Fibroblast of villous mesenchyme (primary cell): Measurements from ENCODE around the gene C1orf53. TPM values are rescaled to one million over a fixed set of nuclear protein-coding genes. Genes with fewer than 3 reads are reported as not detected.

ENCODE experiments used
- DNase-seq: peaks from one replicate; pipeline ENCODE4 v3.0.0-alpha.2; 2010; ENCODE audit warnings: low read depth
- H3K4me3 ChIP-seq: 2 replicates; pipeline ENCODE4 v1.5.1; 2011; ENCODE audit warnings: low read depth, mild to moderate bottlenecking, low read length
- total RNA-seq: library from RNA; depleted of rRNA; stranded (reverse); fragments of >200 nt; gene quantifications from 2 replicates; pipeline ENCODE4 v1.2.3, GENCODE V29; 2012
- TF ChIP-seq, protein P1 (sequence below): IDR thresholded peaks from 2 replicates; pipeline ENCODE4 v1.5.1; 2012; ENCODE audit warnings: low read depth, mild to moderate bottlenecking, low read length; ENCODE audit not compliant: insufficient read depth

The C1orf53 gene
- total RNA-seq, 1 donor = 5.6 TPM

DNA sequence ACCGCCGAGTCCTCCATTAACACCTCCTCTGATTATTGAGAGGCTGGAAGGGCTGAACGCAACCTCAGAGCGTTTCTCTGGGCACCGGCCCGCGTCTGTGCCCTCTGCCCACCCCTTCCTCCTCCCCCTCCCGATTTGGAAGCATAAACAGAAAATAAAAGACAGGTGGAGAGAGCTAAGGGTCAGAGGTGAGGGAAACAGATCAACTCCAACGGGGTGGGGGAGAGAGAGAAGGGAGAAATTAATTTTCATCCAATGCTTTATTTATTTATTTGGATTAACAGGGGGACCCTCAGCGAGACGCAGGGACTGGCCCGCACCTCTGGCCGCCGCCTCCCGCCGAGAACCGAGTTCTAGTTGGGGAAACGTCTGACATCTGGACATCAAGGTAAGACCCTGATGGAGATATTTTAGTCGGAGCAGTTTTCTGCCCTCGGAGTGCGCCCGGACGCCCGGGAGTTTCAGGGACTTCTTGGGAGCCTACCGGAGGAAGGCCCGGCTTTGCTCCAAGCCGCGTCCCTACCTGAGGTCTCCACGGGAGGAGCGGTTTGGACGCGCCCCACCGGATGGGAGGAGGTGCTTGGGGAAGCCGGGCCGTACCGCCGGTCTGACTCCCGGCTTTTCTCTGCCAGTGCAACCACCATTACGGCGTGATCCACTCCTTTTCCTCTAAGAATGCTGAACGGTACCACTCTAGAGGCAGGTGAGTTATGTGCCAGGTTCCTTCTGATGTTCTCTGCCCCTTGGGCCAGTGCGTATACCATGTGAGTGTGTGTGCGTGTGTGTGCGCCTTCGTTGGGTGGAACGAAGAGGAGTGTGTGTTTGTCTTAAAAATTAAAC is 9.6 kb downstream of the C1orf53 start:
- DNase-seq = no peak
- H3K4me3 ChIP-seq = no peak overlapping the region
- TF ChIP-seq, protein P1, sequence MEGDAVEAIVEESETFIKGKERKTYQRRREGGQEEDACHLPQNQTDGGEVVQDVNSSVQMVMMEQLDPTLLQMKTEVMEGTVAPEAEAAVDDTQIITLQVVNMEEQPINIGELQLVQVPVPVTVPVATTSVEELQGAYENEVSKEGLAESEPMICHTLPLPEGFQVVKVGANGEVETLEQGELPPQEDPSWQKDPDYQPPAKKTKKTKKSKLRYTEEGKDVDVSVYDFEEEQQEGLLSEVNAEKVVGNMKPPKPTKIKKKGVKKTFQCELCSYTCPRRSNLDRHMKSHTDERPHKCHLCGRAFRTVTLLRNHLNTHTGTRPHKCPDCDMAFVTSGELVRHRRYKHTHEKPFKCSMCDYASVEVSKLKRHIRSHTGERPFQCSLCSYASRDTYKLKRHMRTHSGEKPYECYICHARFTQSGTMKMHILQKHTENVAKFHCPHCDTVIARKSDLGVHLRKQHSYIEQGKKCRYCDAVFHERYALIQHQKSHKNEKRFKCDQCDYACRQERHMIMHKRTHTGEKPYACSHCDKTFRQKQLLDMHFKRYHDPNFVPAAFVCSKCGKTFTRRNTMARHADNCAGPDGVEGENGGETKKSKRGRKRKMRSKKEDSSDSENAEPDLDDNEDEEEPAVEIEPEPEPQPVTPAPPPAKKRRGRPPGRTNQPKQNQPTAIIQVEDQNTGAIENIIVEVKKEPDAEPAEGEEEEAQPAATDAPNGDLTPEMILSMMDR = no peak

DNA sequence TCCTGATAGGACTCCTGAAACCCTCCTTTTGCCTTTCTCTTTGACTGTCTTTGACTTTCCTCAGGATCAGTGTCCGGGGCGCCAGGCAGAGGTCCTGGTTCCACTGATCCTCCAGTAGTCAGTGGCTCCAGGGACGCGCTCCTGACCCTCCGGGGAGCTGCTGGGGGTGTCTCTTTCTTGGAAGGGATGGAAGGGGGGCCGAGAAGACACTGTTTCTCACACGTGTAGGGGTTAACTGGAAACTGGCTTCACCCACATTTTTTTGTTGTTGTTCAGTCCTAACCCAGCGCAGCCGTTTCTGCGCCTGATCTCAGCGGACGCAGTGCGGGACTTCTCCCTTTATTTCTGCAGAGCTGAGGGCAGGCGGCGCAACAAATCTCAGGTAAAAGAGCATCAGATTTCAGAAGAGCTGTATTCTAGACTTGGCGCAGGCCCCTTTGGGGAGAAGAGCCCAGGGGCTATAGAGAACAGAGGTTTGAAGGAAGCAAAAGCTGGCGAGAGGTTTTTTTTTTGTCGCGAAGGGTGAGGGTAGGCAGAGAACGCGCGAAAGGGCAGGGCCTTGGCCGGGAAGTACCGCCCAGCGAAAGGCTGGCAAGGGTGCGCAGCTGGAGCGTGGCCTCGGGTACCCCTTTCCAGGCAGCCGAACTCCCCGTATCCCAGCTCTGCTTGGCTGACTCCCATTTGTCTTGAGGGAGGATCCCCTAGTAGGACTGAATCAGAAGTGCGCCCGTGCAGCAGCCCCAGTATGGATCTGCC is 10.5 kb downstream of the C1orf53 start:
- TF ChIP-seq, protein P1 = no peak
- H3K4me3 ChIP-seq = no peak overlapping the region
- DNase-seq = no peak

DNA sequence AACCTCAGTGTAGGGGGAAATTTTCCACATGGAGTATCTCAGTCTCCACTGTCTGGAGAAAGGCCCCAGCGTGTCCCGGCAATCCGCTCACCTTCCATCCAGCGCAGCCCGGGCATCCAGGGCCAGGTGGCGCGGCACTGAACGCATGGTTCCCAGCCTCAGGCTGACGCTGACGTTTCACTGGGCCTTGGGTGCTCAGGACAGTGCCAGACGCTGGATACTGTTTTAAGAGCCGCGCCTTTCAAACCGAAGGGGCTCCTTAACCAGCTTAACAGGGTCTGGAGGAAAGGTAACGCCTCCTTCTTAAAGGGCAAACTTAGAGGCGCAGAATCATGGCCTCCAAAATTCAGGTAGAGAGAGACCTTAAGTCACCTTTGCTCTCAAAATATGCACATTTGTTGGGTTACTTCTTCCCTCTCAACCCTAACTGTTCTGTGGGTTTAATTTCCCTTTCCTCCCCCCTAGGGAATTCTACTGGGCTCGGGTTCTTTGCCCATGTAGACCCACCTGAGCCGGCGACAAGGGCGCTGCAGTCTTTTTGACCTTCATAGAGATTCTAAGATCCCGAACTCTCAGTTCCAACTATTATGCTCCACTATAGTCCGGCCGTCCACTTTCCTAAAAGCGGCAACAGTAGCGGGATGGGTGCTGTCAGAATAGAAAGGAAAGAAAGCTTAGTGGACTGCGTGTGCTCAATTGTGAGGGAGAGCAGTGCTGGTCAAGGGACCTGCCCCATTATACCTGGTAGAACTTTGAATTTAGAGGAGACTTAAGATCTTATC is 11.3 kb downstream of the C1orf53 start:
- TF ChIP-seq, protein P1 = no peak
- no peak for DNase-seq
- no peak overlapping the region for H3K4me3 ChIP-seq

DNA sequence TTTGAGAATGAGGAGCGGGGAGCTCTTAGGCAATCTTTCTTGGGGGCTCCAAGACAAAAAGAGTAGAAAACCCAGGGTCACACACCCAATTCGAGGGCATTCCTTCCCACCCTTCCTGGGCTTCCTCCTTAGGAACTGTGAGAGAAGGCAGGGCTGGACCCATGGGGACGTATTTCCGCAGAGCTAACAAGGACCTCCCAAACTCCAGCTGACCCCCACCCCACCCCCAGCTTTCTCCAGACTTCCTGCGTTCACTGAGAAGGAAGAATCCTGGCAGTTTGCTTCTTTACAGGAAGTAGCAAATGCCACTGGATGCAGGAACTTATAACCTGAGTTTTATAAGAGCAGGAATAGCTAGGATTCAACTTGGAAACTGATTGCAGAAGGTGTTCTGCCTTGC is 12.1 kb downstream of the C1orf53 start:
- H3K4me3 ChIP-seq = no peak overlapping the region
- DNase-seq = no peak
- TF ChIP-seq, protein P1 = no peak

DNA sequence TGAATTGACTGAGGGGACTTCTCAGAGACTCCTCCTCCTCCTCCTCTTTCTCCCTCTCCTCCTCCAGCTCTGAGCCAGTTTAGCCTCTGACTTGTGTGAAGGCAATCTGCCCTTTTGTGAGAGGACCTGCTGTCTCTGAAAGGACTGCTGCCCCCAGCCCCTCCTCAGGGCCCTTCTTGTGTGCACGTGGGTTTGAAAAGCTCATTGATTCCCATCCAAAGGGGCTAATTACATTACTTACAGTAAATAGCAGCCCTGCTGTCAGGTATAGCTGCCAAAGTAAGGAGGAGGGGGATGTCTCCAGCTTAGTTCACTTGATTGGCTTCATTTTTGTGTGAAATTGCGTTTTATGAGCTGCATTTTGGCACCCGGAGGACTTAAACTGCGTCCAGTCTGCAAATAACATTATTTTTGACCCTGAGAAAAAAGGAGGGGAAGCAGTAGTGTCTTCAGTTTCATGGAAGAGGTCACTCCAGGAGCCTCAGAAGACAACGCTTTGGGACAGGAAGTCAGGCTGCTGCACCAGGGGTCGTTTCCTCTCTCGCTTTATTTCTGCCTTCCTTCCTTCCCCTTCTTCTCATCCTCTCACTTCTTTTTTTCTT is 12.9 kb downstream of the C1orf53 start:
- H3K4me3 ChIP-seq = no peak overlapping the region
- no peak for DNase-seq
- TF ChIP-seq, protein P1 = no peak

DNA sequence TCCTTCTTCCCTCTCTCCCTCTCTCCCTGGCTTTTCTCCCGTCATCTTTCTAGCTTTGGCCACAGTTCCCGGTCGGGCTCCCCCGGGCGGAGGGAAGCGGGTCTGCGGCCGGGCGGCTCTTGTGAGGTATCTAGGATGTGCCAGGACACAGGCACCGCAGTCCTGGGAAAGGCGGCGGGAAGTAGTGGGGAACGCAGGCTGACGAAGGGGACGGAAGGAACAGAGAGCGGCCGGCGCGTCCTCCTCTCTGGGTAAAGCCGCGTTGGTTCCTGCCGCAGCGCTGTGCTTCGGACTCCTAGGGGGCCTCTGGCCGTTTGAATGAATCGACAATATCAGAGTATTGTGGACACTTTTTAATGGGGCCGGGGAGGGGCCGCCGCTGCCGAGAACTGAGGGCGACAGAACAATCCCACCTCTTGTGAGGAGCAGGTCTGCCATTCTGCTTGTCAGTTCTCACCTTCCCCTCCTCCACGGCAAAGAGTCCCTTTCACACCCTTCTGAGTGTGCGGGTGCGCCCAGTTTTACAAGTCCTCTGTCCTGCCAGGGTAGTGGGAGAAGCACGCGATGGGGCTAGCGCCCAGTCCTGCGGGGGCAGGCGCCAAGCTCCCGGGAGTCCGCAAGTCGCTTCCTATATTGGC is 13.6 kb downstream of the C1orf53 start:
- peak overlapping the region; percentile 9 for H3K4me3 ChIP-seq
- peak; percentile 46 for DNase-seq
- TF ChIP-seq, protein P1 = peak; percentile 72
